Measurements from ENCODE around the gene COBL. TPM values are rescaled to one million over a fixed set of nuclear protein-coding genes. Genes with fewer than 3 reads are reported as not detected.

The COBL gene
- total RNA-seq, 2 donors from 2014 or later, result 36.5 to 46.6 TPM

DNA sequence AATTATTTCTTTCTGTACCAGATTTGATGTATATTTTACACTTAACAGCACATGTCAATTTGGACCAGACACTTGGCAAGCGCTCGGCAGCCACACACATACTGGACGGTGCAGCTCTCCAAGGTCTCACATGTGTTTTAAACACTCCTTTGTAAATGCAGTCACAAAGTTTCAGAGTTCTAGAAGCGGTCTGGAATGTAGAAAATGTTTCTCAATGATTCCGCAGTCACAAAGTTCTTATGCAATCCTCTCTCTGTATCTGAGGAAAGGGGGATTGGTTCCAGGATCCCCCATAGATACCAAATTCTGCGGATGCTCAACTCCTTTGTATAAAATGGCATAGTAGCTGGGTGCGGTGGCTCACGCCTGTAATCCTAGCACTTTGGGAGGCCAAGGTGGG, 280.9 kb downstream of the COBL start:
- Histone ChIP-seq H3K9me3 (no peaks in the 10 kb centered on the region), H3K4me3 (no peak overlapping the region), H3K27ac (no peak overlapping the region), H3K4me1 (replicated peaks) (peaks cover 7% of the 10 kb centered on the region), H3K36me3 (no peaks in the 10 kb centered on the region), H3K27me3 (replicated peaks; ENCODE audit: insufficient read depth) (no peaks in the 10 kb centered on the region)
- DNase-seq (ENCODE audit: low spot score), result no peak
- intact Hi-C loops (cut with DNase I), result no loop called here
- WGBS, result 89% methylated on average over 8 of the region's 8 CpGs
- no peak for TF ChIP-seq POLR2A (IDR thresholded peaks at IDR 0.05)
- TF ChIP-seq, protein P1, sequence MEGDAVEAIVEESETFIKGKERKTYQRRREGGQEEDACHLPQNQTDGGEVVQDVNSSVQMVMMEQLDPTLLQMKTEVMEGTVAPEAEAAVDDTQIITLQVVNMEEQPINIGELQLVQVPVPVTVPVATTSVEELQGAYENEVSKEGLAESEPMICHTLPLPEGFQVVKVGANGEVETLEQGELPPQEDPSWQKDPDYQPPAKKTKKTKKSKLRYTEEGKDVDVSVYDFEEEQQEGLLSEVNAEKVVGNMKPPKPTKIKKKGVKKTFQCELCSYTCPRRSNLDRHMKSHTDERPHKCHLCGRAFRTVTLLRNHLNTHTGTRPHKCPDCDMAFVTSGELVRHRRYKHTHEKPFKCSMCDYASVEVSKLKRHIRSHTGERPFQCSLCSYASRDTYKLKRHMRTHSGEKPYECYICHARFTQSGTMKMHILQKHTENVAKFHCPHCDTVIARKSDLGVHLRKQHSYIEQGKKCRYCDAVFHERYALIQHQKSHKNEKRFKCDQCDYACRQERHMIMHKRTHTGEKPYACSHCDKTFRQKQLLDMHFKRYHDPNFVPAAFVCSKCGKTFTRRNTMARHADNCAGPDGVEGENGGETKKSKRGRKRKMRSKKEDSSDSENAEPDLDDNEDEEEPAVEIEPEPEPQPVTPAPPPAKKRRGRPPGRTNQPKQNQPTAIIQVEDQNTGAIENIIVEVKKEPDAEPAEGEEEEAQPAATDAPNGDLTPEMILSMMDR (IDR thresholded peaks at IDR 0.05), result no peak
- no peak for TF ChIP-seq POLR2AphosphoS5 (IDR thresholded peaks at IDR 0.05)

DNA sequence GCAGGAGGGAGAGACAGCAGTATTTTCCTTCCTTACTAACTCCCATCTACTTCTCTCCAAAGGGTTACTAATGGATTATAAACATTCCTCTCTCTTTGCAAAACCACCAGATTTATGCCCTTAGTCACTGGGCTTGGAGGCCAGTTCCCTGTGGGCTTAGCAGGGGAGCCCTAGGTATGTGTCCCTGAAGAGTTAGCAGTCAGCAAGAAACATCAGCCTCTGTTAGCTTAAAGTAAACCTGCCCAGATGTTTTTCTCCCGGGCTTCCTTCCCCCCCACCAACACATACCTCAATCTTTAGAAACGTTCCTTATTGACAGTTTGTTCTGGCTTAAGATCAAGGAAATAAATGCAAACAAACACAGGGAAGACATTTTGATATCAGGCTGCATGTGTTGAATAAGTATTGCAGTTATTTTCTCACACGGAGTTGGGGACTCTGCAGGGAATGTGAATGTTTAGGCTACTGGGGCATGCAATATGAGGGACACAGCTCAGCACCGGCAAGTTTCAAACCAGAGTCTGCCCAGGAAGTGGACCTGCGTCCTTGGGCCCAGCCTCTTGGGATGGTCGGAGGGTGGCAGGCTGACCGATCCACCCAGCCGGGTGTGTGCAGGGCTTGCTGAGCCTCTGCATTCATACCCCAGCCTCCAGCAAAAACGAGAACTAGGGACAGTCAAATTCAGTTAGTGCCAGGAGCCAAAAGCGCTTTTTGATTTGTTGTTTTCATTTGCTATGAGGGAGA, 281.9 kb downstream of the COBL start:
- intact Hi-C loops (cut with DNase I), result no loop called here
- Histone ChIP-seq H3K27me3 (replicated peaks; ENCODE audit: insufficient read depth) (no peaks in the 10 kb centered on the region), H3K36me3 (no peaks in the 10 kb centered on the region), H3K27ac (no peak overlapping the region), H3K4me1 (replicated peaks) (peaks cover 7% of the 10 kb centered on the region), H3K4me3 (no peak overlapping the region), H3K9me3 (no peaks in the 10 kb centered on the region)
- DNase-seq (ENCODE audit: low spot score), result no peak
- TF ChIP-seq POLR2AphosphoS5 (IDR thresholded peaks at IDR 0.05), result no peak
- TF ChIP-seq POLR2A (IDR thresholded peaks at IDR 0.05), result no peak
- TF ChIP-seq, protein P1 (IDR thresholded peaks at IDR 0.05), result no peak
- WGBS, result 33% methylated on average over 10 of the region's 10 CpGs

DNA sequence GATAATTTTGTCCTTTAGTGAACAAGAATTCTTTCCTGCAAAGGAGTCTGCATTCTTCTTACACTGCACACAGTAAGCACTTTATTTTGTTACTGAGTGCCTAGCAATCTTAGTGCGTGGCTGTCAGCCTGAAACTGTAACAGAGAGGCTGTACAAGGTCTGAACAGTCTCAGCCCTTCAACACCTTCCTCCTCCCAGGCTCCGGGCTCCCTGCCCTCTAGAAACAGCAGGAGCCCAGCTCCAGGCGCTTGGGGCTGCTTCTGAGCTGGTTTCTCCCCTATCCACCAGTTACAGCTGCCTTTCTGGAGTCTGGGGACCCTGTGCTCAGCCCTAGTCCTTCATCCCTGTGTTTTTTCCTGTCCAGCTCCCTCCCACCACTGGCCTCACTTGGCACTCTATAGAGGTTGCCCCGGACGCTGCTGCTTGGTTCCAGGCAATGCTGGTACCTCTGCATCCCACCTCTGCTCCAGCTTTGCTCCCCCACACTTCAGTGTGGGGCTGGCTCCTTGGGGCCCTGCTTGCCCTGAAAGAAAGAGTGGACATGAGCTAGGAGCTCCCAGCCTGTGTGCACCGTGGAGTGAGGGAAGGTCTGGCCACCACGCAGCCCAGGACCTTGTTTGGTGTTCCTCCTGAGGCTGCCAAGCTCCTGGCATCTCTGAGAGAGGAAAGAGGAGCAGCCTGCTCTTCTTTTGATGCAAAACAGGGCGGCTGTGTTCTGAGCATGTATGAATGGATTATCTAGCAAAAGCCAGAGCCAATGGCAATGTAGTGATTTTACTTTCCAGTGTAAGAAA, 282.7 kb downstream of the COBL start:
- no peaks in the 10 kb centered on the region for H3K36me3 ChIP-seq
- H3K4me3 ChIP-seq, result no peak overlapping the region
- TF ChIP-seq, protein P1 (IDR thresholded peaks at IDR 0.05), result no peak
- TF ChIP-seq POLR2A (IDR thresholded peaks at IDR 0.05), result no peak
- TF ChIP-seq POLR2AphosphoS5 (IDR thresholded peaks at IDR 0.05), result no peak
- no peaks in the 10 kb centered on the region for H3K27me3 ChIP-seq (replicated peaks; ENCODE audit: insufficient read depth)
- no peak overlapping the region for H3K27ac ChIP-seq
- H3K4me1 ChIP-seq (replicated peaks), result peaks cover 7% of the 10 kb centered on the region
- WGBS, result 55% methylated on average over 8 of the region's 8 CpGs
- DNase-seq (ENCODE audit: low spot score), result no peak
- intact Hi-C loops (cut with DNase I), result no loop called here
- H3K9me3 ChIP-seq, result no peaks in the 10 kb centered on the region

DNA sequence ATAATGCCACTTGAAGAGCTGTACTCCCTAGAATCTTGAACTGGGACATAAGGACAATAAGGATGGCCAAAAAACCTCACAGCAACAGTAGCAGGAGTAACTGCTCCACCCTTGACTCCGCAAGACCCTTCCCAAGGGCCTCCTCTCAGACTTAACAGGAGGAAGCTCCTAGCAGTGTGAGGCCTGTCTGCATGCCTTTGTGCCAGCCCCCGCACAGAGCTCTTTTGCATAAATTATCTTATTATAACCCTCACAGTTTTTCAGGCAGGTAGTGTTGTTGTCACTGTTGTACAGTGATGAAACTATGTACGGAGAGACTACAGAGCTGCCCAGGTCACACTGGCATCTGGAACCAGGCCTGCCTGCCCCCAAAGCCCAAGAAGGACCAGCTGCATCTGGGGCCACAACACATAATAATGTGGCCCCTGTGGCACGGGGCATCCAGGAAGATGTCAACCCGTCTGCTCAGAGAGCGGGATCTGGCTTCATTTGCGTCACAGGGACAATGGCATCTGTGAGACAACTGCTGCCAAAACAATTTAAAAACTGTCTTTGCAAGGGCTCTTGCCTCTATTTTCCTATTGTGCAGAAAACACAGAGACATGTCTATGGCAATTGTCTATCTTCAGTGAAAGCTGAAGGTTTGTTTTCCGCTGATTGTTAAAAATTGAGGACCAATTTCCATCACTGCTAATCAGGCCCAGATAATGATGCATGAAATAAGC, 284.7 kb downstream of the COBL start:
- Histone ChIP-seq H3K9me3 (no peaks in the 10 kb centered on the region), H3K4me3 (no peak overlapping the region), H3K27me3 (replicated peaks; ENCODE audit: insufficient read depth) (no peaks in the 10 kb centered on the region), H3K36me3 (no peaks in the 10 kb centered on the region), H3K27ac (no peak overlapping the region), H3K4me1 (replicated peaks) (peaks cover 7% of the 10 kb centered on the region)
- DNase-seq (ENCODE audit: low spot score), result no peak
- 91% methylated on average over 8 of the region's 8 CpGs for WGBS
- TF ChIP-seq, protein P1 (IDR thresholded peaks at IDR 0.05), result no peak
- TF ChIP-seq POLR2AphosphoS5 (IDR thresholded peaks at IDR 0.05), result no peak
- no peak for TF ChIP-seq POLR2A (IDR thresholded peaks at IDR 0.05)
- intact Hi-C loops (cut with DNase I), result no loop called here

All from prostate gland (tissue), 2 donors.